GM18505 (cell line): ENCODE measurements around the gene VRK3.

Experiments used
- ATAC-seq: cut with Tn5 transposase; IDR thresholded peaks from one replicate; pipeline ENCODE4 v1.9.1; 2021; ENCODE audit not compliant: unreplicated experiment
- POLR2A ChIP-seq: IDR thresholded peaks from 4 replicates; pipeline ENCODE4 v1.6.1; 2011; ENCODE audit warnings: borderline replicate concordance; ENCODE audit not compliant: insufficient read depth, insufficient read length; ENCODE audit errors: extremely low read depth

The VRK3 gene

DNA sequence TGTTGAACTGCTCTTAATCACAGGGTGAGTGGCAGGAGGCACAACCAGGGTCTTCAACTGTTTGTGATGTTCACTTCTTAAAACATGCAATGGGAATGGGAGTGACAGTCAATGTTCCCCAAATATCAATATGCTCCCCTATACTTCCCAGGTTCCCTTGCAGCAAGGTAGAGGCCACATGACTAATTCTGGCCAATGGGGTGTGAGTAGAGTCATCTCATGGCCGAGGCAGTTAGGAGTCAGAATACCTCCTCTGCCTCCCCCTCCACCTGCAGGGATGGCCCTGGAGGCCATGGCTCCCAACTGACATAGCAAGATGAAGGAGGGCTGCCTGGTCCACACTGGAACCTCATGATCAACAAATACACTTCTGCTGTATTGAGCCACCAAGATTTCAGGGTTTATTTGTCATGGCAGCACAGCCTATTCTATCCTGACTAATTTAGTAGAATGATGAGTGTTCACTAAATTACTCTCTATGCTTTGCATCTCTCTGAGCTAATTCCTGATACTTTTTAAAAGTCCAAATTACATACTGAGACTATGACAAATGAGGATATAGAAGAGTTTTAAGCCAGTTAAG, 8.9 kb downstream of the VRK3 start:
- ATAC-seq = no peak
- TF ChIP-seq POLR2A = no peak

DNA sequence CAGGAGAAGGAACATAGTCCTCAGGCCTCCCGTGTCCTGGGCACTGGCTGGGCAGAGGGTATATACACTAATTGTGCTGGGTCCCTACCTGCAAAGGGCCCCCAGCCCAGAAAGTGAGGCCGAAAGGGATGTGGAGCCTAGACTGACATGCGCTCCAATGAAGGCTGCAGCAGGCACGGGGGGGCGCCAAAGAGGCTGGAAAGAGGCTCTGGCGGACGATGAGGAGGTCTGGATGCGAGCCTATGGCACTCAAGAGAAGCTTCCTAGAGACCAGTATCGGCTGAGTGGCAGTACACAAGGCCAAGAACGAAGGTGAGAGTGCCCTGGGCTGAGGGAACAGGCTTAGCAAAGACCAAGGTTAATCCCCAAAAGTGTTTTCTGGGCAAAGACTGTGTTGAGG, 16.6 kb downstream of the VRK3 start:
- no peak for TF ChIP-seq POLR2A
- ATAC-seq = no peak

- no peak for TF ChIP-seq POLR2A
- ATAC-seq = no peak
Measured at GRCh38 chr19:50007947-50008346, 17.2 kb downstream of the VRK3 start.

GRCh38 chr19:50007170-50007569, 18.0 kb downstream of the VRK3 start:
- no peak for ATAC-seq
- no peak for TF ChIP-seq POLR2A

DNA sequence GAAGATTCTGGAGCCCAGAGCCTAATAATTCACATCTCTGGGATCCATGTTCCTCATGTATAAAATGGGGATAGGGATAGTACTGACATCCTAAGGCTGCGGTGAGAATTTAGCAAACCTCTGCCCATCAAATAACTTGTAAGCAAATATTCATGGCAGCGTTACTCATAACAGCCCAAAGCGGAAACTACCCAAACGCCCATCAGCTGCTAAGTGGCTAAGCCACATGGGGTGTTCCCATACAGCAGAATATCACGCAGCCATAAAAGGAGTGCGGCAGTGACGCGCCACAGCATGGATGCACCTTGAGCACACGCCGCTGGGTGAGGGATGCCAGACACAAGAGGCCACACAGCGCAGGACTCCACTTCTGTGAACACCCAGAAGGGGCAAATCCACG, 19.7 kb downstream of the VRK3 start:
- ATAC-seq = no peak
- no peak for TF ChIP-seq POLR2A

DNA sequence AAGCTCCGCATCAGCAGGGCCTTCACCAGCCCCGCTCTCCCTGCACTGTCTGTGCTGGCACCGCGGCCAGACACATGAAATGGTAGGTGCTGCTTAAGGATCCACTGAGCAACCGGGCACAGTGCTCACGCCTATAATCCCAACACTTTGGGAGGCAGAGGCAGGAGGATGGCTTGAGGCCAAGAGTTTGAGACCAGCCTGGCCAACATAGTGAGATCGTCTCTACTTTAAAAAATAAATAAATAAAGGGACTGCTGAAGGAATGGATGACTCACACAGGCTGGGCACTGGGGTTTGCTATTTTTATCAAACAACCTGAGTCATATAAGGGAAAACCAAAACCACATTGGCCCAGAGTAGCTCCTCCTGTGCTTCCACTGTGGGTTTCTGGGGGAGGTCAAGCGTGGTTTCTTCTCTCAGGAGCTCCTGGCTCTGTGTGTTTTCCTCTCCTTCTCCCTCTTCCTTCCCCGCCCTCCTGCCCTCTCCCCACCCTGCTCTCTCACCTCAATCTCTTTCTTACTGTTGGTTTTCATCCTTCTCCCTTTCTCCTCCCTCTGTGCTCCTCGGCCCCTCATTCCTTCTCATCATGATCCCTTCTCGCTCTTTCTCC, 21.3 kb downstream of the VRK3 start:
- ATAC-seq = no peak
- no peak for TF ChIP-seq POLR2A

DNA sequence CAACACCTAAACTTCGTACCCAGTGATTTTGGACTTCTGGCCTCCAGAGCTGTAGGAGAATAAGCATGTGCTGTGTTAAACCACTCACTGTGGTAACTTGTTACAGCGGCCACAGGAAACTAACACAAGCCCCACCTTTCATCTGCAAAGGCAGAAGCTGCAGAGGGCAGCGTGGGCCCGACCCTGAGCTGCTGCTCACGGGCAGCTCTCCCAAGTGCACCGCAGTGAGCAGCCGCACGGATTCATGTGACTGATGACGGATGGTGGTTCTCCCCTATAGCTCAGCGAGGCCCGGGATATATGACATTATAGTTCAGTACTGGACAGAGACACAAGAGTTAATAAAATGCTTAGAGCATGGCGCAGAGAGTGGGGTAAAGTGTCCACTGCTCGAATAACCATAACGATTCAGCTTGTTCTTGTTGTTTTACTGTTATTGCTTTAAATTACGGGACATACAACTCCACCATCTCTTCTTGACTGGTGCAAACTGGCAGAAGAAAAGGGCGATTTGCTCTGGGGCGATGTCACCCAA, 21.9 kb downstream of the VRK3 start:
- ATAC-seq = no peak
- TF ChIP-seq POLR2A = no peak

DNA sequence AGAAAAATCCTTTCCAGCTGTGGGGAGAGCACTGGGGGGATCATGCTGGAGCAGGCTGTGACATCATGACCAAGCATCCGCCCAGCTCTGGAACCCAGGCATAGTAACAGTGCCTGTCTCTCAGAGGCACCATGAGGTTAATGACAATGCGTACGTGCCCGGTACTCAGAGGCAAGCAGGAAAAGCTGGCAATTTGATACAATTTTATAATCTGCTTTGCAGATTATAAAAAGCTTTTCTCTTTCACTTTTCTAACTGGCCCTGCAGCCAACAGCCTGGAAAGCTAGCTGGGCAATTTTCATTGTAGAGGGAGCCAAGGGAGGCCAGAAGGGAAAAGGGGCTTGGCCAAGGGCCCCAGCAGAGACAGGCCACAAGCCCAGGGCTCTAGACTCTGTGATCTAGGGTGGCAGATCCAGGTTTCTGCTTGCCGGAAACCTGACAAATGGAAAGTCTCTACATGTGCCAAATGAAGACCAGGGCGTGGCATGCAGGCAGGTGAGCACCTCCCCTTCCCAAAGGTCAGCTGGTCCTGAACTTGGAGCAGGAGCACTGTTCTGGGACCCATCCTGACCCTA, 22.7 kb downstream of the VRK3 start:
- no peak for ATAC-seq
- no peak for TF ChIP-seq POLR2A

DNA sequence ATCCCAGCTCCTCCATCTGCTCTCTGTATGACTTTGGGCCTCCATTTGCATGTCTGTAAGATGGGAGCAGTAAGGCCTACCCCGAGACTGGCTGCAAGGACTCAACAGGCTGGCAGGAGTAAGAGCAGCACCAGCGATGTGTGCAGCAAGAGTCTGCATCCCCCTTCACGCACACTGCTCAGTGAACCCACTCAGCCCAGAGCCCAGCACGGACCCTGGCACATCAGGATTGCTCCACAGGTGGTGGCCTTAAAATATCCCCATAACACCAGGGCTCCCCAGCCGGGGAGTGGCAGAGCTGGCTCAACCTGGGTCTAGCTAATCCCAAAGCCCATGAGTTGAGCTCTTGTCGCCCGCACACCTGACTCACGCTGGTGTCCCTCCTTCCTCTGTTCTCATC, 23.4 kb downstream of the VRK3 start:
- no peak for TF ChIP-seq POLR2A

DNA sequence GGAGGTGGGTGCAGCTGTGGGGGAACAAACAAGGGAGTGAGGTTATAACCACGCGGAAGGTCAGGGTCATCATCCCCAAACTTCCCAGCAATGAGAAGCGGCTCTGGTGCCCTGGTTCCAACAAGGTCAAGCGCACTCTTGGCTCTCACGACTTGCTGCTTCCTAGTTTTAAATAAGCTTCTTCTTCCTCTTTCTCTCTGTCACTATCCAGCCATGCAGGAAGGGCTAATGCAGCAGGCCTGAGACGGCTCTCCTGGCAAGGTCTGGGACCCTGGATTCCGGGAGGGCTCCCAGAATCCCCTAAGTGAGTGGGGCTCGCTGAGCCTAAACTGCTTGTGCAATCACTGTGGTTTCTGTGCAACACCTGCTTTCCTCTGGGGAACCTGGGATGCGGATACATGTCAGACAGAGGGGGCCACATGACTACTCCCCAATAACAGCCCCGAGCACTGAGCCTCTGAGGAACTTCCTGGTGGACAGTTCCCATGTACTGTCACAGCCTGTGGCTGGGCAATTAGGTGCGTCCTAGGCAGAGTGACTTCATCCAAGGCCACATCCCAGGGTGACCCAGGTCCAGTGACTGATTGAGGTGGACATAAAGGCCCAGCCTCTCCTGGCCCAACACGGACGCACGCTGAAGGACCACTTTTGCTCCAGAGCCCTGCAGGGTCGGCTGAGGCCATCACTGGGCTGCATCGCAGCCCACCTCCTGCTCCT, 24.2 kb downstream of the VRK3 start:
- ATAC-seq = no peak
- TF ChIP-seq POLR2A = no peak

More for the DNA sequence above, 23.4 kb downstream of the VRK3 start:
- ATAC-seq = no peak

DNA sequence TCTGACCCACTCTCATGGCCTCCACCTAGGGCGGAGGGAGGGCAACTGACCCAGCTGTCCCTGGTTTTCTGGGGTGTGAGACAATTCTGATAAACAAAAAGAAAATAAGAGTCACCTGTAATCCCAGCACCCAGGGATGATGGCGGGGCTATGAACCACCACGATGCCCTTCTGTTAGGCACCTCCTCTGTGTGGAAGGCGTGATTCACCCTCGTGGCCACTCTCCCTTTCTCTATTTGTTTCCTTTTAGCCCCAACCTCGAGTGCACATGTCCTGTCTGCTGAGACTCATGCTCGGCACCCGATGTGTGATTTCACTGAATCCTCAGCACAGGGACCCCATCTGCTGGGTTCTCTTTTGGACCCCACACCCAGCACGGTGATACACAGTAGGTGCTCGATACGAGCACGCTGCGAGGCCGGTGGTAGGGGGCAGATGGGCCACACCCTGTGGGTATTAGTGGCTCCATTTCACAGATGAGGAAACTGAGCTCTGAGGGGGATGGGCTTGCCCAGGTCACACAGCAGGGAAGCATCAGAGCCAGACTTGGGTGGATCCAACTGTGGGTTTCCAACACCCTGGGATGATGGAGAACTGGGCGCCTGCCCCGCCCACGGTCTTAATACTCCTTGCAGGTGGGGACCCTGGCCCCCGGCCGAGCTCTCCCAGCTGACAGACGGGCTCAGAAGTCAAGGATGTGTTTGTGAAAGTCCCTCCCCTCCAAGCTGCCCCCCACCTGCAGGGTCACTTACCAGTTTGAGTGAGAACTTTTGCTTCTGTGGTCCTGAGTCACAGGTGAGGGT, 24.9 kb downstream of the VRK3 start:
- ATAC-seq = no peak
- TF ChIP-seq POLR2A = no peak

DNA sequence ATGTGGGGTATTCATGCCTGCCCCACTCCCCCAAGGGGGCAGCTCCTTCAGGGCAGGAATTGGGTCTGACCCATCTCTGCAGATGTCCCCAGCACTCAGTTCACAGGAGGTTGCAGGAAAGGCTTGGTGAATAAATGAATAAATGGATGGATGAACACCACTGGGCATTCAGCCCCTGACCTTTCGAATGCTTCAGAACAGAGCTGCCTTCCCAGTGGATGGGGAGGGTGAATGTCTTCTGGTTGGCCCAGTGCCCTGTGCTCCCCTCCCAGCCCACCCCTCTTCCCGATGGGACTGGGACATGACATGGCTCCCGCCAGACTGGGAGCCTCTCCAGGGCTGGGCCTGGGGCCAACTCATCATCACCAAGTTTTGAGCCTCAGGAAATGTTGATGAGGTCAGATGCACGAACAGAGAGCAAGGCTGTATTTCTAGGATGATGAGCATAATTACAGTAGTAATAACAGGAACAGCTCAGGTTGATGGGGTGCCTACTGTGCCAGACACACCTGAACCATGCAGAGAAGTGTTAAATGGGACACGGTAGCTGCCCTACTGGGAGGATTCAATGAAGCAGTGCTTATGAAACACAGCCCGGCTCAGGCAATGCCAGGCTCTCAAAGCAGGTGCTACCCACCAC, 25.7 kb downstream of the VRK3 start:
- no peak for TF ChIP-seq POLR2A
- ATAC-seq = no peak
